Spleen (tissue), 7 donors: ENCODE results near the gene ADAP1.
A peak's percentile ranks its signal among the peaks of the same experiment; 100 is the strongest.

Source experiments
- POLR2A ChIP-seq, 3 donors: fragments of 450-650 bp; IDR thresholded peaks; one replicate each; pipeline ENCODE4 v1.5.1; 2017; ENCODE audit warnings: antibody characterized with exemption in 3 of 3, mild to moderate bottlenecking in 1 of 3
- POLR2AphosphoS5 ChIP-seq, 3 donors: sonication (generic); formaldehyde crosslinking; IDR thresholded peaks; one replicate each; pipeline ENCODE4 v1.5.1; 2017; ENCODE audit warnings: antibody characterized with exemption in 3 of 3
- TF ChIP-seq, protein P1 (sequence below), 11 experiments: fragments of 200-600 bp in 7 of 11; fragments of 450-650 bp in 4 of 11; sonication (generic) in 4 of 11; IDR thresholded peaks in 8 of 11; conservative IDR thresholded peaks in 3 of 11; 1 replicate in 7 of 11; 2 replicates in 4 of 11; pipeline versions ENCODE4 v1.4.0 to v1.8.0; 2016 to 2021; ENCODE audit warnings: antibody characterized with exemption in 11 of 11, inconsistent platforms in 4 of 11, mild to moderate bottlenecking in 1 of 11
- donor health status: DM: no; HTN: no; CAD: no; lungs with moderate emphysema.
- donor health status: DM: no; HTN: no; CAD: no.
- donor health status: DM: no; HTN: no; CAD: no.

- TF ChIP-seq, protein P1, sequence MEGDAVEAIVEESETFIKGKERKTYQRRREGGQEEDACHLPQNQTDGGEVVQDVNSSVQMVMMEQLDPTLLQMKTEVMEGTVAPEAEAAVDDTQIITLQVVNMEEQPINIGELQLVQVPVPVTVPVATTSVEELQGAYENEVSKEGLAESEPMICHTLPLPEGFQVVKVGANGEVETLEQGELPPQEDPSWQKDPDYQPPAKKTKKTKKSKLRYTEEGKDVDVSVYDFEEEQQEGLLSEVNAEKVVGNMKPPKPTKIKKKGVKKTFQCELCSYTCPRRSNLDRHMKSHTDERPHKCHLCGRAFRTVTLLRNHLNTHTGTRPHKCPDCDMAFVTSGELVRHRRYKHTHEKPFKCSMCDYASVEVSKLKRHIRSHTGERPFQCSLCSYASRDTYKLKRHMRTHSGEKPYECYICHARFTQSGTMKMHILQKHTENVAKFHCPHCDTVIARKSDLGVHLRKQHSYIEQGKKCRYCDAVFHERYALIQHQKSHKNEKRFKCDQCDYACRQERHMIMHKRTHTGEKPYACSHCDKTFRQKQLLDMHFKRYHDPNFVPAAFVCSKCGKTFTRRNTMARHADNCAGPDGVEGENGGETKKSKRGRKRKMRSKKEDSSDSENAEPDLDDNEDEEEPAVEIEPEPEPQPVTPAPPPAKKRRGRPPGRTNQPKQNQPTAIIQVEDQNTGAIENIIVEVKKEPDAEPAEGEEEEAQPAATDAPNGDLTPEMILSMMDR (IDR thresholded peaks at IDR 0.05 in 8 of 11, conservative IDR thresholded peaks at IDR 0.05 in 3 of 11), result no peak
- peak in 1 of 3 donors; percentile 18 for TF ChIP-seq POLR2AphosphoS5 (IDR thresholded peaks at IDR 0.05)
- TF ChIP-seq POLR2A (IDR thresholded peaks at IDR 0.05), result no peak
Observed at GRCh38 chr7:938546-939185, 15.8 kb downstream of the ADAP1 start.
